ENCODE data around the gene ABHD14A. TPM values are rescaled to one million over a fixed set of nuclear protein-coding genes. Genes with fewer than 3 reads are reported as not detected.

Gene ABHD14A
- total RNA-seq, 1 donor from 2014 or later, result 11.8 TPM

DNA sequence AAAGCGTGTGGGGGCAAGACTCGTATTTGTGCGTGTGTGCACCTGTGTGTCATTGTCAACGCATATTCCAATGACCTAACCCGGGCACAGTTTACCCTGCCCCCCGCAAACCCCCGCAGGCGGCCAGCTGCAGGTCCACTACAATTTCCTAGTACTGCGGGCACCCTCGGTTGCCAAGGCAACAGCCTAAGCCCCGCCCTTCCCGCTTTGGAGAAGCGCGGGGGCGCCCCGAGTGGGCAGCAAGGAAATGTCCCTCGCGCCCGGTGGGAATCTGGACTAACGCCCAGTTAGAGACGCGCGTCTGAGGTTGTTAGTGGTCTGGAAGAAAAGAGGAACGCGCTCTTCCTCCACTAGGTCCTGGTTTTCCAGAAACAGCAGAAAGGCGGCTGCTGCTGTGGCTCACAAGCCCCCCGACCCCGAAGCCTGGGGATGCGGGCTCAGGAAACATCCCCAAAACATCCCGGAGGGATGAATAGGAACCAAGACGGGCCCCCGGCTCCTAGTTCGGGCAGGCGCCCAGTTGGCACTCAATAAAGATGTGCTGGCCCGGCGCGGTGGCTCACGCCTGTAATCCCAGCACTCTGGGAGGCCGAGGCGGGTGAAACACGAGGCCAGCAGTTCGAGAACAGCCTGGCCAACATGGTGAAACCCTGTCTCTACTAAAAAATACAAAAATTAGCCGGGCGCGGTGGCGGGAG, 1.1 kb downstream of the ABHD14A start:
- FAIRE-seq (no peak), DNase-seq (ENCODE audit: low read depth) (peak; percentile 56)
- peak overlapping the region; percentile 63 for H3K4me3 ChIP-seq (ENCODE audit: insufficient read depth, low read depth, low read length)
- H3K9me3 Mint-ChIP-seq (ENCODE audit: unreplicated experiment), result no peaks in the 10 kb centered on the region
- H3K9ac ChIP-seq (ENCODE audit: low read length), result no peak overlapping the region
- H3K27me3 ChIP-seq (ENCODE audit: insufficient read depth, low read length), result no peaks in the 10 kb centered on the region
- peak overlapping the region; percentile 93 for H3K4me2 ChIP-seq (ENCODE audit: low read length)
- no peak overlapping the region for H3K27ac Mint-ChIP-seq (ENCODE audit: unreplicated experiment)
- H4K20me1 ChIP-seq (ENCODE audit: insufficient read depth, low read length), result peaks cover 3% of the 10 kb centered on the region
- no peaks in the 10 kb centered on the region for H3K9me3 ChIP-seq (ENCODE audit: insufficient read depth, low read depth, low read length)
- H3K4me1 ChIP-seq (ENCODE audit: insufficient read depth, low read length), result peaks cover 23% of the 10 kb centered on the region
- peaks cover 11% of the 10 kb centered on the region for H3K79me2 ChIP-seq (ENCODE audit: insufficient read depth, low read length)
- no peak overlapping the region for H3K27ac ChIP-seq (ENCODE audit: low read depth, low read length)
- no peaks in the 10 kb centered on the region for H3K36me3 ChIP-seq (ENCODE audit: insufficient read depth, low read length)
- TF ChIP-seq, protein P1, sequence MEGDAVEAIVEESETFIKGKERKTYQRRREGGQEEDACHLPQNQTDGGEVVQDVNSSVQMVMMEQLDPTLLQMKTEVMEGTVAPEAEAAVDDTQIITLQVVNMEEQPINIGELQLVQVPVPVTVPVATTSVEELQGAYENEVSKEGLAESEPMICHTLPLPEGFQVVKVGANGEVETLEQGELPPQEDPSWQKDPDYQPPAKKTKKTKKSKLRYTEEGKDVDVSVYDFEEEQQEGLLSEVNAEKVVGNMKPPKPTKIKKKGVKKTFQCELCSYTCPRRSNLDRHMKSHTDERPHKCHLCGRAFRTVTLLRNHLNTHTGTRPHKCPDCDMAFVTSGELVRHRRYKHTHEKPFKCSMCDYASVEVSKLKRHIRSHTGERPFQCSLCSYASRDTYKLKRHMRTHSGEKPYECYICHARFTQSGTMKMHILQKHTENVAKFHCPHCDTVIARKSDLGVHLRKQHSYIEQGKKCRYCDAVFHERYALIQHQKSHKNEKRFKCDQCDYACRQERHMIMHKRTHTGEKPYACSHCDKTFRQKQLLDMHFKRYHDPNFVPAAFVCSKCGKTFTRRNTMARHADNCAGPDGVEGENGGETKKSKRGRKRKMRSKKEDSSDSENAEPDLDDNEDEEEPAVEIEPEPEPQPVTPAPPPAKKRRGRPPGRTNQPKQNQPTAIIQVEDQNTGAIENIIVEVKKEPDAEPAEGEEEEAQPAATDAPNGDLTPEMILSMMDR (IDR thresholded peaks at IDR 0.05; ENCODE audit: insufficient read depth, low read depth, low read length), result no peak
- no peak for TF ChIP-seq EZH2 (IDR thresholded peaks at IDR 0.05; ENCODE audit: insufficient read depth, low read length)
- H3K27me3 Mint-ChIP-seq (ENCODE audit: low read depth, unreplicated experiment), result no peaks in the 10 kb centered on the region
- no peaks in the 10 kb centered on the region for H3K36me3 Mint-ChIP-seq (ENCODE audit: low read depth, unreplicated experiment)
- H2AFZ ChIP-seq (ENCODE audit: low read depth, low read length), result peak overlapping the region; percentile 98
- H3K4me1 Mint-ChIP-seq (ENCODE audit: low read depth, unreplicated experiment), result peaks cover 3% of the 10 kb centered on the region
- peak overlapping the region; percentile 83 for H3K4me3 Mint-ChIP-seq (ENCODE audit: unreplicated experiment)

DNA sequence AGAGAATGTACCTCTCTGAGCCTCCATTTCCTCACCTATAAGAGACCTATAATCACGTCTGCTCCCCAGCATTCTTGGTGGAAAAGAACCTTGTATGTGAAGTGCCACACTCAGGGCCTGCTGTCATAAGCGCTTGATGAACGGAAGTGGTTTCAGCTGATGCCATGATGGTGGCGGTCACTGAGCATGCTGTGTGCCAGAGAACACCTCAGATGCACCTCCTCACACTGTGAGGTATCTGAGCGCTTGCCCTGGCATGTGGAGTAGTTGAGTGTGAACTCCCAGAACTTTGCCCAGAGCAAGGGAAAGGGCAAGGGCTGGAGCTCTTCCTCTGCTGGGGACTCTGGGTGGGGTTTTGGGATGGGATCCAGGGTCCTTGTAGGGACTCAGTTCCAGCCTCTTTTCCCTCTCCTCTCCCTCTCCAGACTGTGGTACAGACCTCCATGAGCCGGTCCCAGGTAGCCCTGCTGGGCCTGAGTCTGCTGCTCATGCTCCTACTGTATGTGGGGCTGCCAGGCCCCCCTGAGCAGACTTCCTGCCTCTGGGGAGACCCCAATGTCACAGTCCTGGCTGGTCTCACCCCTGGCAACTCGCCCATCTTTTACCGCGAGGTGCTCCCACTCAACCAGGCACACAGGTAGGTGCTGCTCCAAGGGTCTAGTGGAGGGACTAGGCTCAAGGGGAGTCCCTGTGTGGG, 2.7 kb downstream of the ABHD14A start:
- no peaks in the 10 kb centered on the region for H3K36me3 Mint-ChIP-seq (ENCODE audit: low read depth, unreplicated experiment)
- no peak overlapping the region for H3K27ac Mint-ChIP-seq (ENCODE audit: unreplicated experiment)
- H2AFZ ChIP-seq (ENCODE audit: low read depth, low read length), result no peak overlapping the region
- H3K4me2 ChIP-seq (ENCODE audit: low read length), result no peak overlapping the region
- H3K4me1 Mint-ChIP-seq (ENCODE audit: low read depth, unreplicated experiment), result peaks cover 6% of the 10 kb centered on the region
- no peak for DNase-seq (ENCODE audit: low read depth)
- H3K36me3 ChIP-seq (ENCODE audit: insufficient read depth, low read length), result peaks cover 2% of the 10 kb centered on the region
- peaks cover 28% of the 10 kb centered on the region for H3K4me1 ChIP-seq (ENCODE audit: insufficient read depth, low read length)
- H3K4me3 Mint-ChIP-seq (ENCODE audit: unreplicated experiment), result peak overlapping the region; percentile 31
- H3K9ac ChIP-seq (ENCODE audit: low read length), result no peak overlapping the region
- H3K4me3 ChIP-seq (ENCODE audit: insufficient read depth, low read depth, low read length), result no peak overlapping the region
- H3K79me2 ChIP-seq (ENCODE audit: insufficient read depth, low read length), result peaks cover 14% of the 10 kb centered on the region
- H3K9me3 ChIP-seq (ENCODE audit: insufficient read depth, low read depth, low read length), result no peaks in the 10 kb centered on the region
- no peak for FAIRE-seq
- no peaks in the 10 kb centered on the region for H3K9me3 Mint-ChIP-seq (ENCODE audit: unreplicated experiment)
- no peaks in the 10 kb centered on the region for H3K27me3 ChIP-seq (ENCODE audit: insufficient read depth, low read length)
- H3K27me3 Mint-ChIP-seq (ENCODE audit: low read depth, unreplicated experiment), result no peaks in the 10 kb centered on the region
- TF ChIP-seq, protein P1 (IDR thresholded peaks at IDR 0.05; ENCODE audit: insufficient read depth, low read depth, low read length), result no peak
- no peak for TF ChIP-seq EZH2 (IDR thresholded peaks at IDR 0.05; ENCODE audit: insufficient read depth, low read length)
- H4K20me1 ChIP-seq (ENCODE audit: insufficient read depth, low read length), result peaks cover 6% of the 10 kb centered on the region
- no peak overlapping the region for H3K27ac ChIP-seq (ENCODE audit: low read depth, low read length)

DNA sequence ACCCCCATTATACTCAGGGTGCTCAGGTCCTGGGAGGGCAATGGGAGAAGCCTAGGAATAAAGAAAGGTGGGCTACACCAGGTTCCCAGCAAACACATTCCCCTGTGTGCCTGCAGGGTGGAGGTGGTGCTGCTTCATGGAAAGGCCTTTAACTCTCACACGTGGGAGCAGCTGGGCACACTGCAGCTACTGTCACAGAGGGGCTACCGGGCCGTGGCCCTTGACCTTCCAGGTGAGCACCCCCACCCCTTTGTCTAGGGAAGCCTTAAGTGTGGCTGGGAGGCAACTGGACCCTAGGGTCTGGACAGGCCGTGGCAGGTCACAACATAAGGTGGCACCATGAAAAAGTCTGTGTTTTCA, 3.3 kb downstream of the ABHD14A start:
- Mint-ChIP-seq H3K27me3 (ENCODE audit: low read depth, unreplicated experiment) (no peaks in the 10 kb centered on the region), H3K4me3 (ENCODE audit: unreplicated experiment) (no peak overlapping the region), H3K4me1 (ENCODE audit: low read depth, unreplicated experiment) (peaks cover 8% of the 10 kb centered on the region), H3K36me3 (ENCODE audit: low read depth, unreplicated experiment) (no peaks in the 10 kb centered on the region), H3K27ac (ENCODE audit: unreplicated experiment) (no peak overlapping the region), H3K9me3 (ENCODE audit: unreplicated experiment) (no peaks in the 10 kb centered on the region)
- Histone ChIP-seq H3K36me3 (ENCODE audit: insufficient read depth, low read length) (peaks cover 2% of the 10 kb centered on the region), H3K27ac (ENCODE audit: low read depth, low read length) (no peak overlapping the region), H4K20me1 (ENCODE audit: insufficient read depth, low read length) (peaks cover 6% of the 10 kb centered on the region), H3K79me2 (ENCODE audit: insufficient read depth, low read length) (peaks cover 14% of the 10 kb centered on the region), H3K4me1 (ENCODE audit: insufficient read depth, low read length) (peaks cover 30% of the 10 kb centered on the region), H3K4me3 (ENCODE audit: insufficient read depth, low read depth, low read length) (no peak overlapping the region), H3K27me3 (ENCODE audit: insufficient read depth, low read length) (no peaks in the 10 kb centered on the region), H3K9me3 (ENCODE audit: insufficient read depth, low read depth, low read length) (no peaks in the 10 kb centered on the region), H3K9ac (ENCODE audit: low read length) (no peak overlapping the region), H3K4me2 (ENCODE audit: low read length) (no peak overlapping the region), H2AFZ (ENCODE audit: low read depth, low read length) (no peak overlapping the region)
- DNase-seq (ENCODE audit: low read depth) (no peak), FAIRE-seq (no peak)
- TF ChIP-seq, protein P1 (IDR thresholded peaks at IDR 0.05; ENCODE audit: insufficient read depth, low read depth, low read length), result no peak
- no peak for TF ChIP-seq EZH2 (IDR thresholded peaks at IDR 0.05; ENCODE audit: insufficient read depth, low read length)

Data from astrocyte (in vitro differentiated cells and primary cell).